IPS-20b (cell line): ENCODE measurements around the gene CLASP1.

Experiments
- H3K27ac ChIP-seq: one replicate; pipeline ENCODE4 v1.5.1; 2013; ENCODE audit warnings: low read length
- H3K27me3 ChIP-seq: 2 replicates; pipeline ENCODE4 v1.6.1; 2013; ENCODE audit warnings: mild to moderate bottlenecking, low read length, inconsistent platforms; ENCODE audit not compliant: insufficient read depth
- H3K36me3 ChIP-seq: 2 replicates; pipeline ENCODE4 v1.6.1; 2013; ENCODE audit warnings: low read depth, mild to moderate bottlenecking, inconsistent platforms, low read length, moderate library complexity; ENCODE audit not compliant: insufficient read depth
- H3K4me1 ChIP-seq: 2 replicates; pipeline ENCODE4 v1.6.1; 2013; ENCODE audit warnings: mild to moderate bottlenecking, control low read depth, inconsistent platforms, low read length, moderate library complexity; ENCODE audit not compliant: insufficient read depth
- H3K4me3 ChIP-seq: 2 replicates; pipeline ENCODE4 v1.5.1; 2013; ENCODE audit warnings: mild to moderate bottlenecking, low read length, inconsistent platforms
- H3K9ac ChIP-seq: 2 replicates; pipeline ENCODE4 v1.6.1; 2013; ENCODE audit warnings: low read depth, mild to moderate bottlenecking, inconsistent platforms, low read length, moderate library complexity
- H3K9me3 ChIP-seq: 2 replicates; pipeline ENCODE4 v1.6.1; 2013; ENCODE audit warnings: mild to moderate bottlenecking, low read depth, low read length, inconsistent platforms; ENCODE audit not compliant: insufficient read depth

The CLASP1 gene

GRCh38 chr2:121359716-121360565 lies 289.3 kb downstream of the CLASP1 start:
- Histone ChIP-seq H3K27me3 (no peaks in the 10 kb centered on the region), H3K36me3 (peaks cover 77% of the 10 kb centered on the region), H3K27ac (no peak overlapping the region), H3K9me3 (no peaks in the 10 kb centered on the region), H3K9ac (no peak overlapping the region), H3K4me1 (no peaks in the 10 kb centered on the region), H3K4me3 (no peak overlapping the region)

GRCh38 chr2:121359170-121359569 lies 290.1 kb downstream of the CLASP1 start:
- no peak overlapping the region for H3K9ac ChIP-seq
- no peaks in the 10 kb centered on the region for H3K27me3 ChIP-seq
- no peak overlapping the region for H3K27ac ChIP-seq
- peaks cover 77% of the 10 kb centered on the region for H3K36me3 ChIP-seq
- H3K4me1 ChIP-seq, result no peaks in the 10 kb centered on the region
- H3K9me3 ChIP-seq, result no peaks in the 10 kb centered on the region
- no peak overlapping the region for H3K4me3 ChIP-seq

DNA sequence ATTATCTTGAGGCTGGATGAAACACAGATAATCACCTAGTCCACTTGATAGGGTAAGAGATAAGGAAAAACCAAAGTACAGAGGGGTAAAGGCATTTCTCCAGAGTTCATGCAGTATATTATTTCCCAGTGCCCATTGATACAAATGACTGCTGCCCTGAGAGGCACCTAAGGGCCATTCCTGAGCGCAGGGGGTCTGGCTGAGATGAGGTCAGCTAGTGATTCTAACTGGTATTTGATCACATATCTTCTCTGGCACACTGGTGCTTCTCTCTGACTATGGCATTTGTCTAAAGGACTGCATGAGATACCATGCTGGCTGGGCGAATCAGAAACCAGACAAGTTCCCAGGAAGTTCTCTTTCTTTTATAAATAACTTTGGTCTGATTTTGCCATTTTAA lies 291.0 kb downstream of the CLASP1 start:
- H3K36me3 ChIP-seq, result peaks cover 78% of the 10 kb centered on the region
- H3K9me3 ChIP-seq, result no peaks in the 10 kb centered on the region
- H3K27me3 ChIP-seq, result no peaks in the 10 kb centered on the region
- H3K9ac ChIP-seq, result no peak overlapping the region
- no peak overlapping the region for H3K4me3 ChIP-seq
- H3K27ac ChIP-seq, result no peak overlapping the region
- H3K4me1 ChIP-seq, result no peaks in the 10 kb centered on the region

- Histone ChIP-seq H3K27me3 (no peaks in the 10 kb centered on the region), H3K27ac (no peak overlapping the region), H3K9me3 (no peaks in the 10 kb centered on the region), H3K4me1 (no peaks in the 10 kb centered on the region), H3K36me3 (peaks cover 78% of the 10 kb centered on the region), H3K4me3 (no peak overlapping the region), H3K9ac (no peak overlapping the region)
These were observed 293.1 kb downstream of the CLASP1 start for GRCh38 chr2:121356058-121356640.

GRCh38 chr2:121355488-121355887 lies 293.8 kb downstream of the CLASP1 start:
- Histone ChIP-seq H3K36me3 (peaks cover 80% of the 10 kb centered on the region), H3K9ac (no peak overlapping the region), H3K27me3 (no peaks in the 10 kb centered on the region), H3K4me1 (no peaks in the 10 kb centered on the region), H3K27ac (no peak overlapping the region), H3K9me3 (no peaks in the 10 kb centered on the region), H3K4me3 (no peak overlapping the region)

DNA sequence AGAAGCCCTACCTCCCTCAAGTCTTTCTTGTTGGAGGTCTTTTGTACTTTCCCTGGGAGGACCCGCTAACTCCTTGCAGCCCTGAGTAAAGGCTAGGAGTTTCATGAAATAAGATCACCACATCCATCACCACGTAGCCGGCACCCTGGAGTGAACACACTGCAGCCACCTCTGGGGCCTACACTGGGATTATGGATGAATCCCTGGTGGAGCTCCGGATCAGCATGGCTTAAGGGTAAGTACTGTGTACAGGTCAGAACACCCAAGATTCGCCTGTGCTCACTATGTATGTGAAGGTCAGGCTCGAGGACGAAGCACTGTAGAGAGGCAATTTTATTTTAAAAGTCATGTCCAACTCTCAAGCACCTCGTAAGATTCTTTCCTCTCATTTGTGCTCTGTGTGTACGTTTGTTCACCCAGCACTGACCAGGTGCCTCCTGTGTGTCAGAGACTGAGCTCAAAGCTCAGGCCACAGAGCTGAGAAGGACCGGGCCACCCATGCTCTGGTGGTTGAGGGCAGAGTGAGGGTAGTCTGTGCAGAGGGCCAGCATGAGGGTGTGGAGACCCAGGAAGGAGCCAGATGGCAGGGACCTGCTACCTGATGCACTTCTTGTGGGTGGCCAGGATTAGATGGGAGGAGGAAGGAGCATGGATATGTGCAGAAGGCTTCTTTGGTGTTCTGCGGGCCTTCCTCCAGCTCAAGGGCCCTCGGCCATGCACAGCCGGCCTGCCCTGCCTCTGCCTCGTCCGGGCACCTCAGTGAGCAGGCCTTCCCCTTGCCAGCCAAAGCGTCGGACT lies 297.5 kb downstream of the CLASP1 start:
- Histone ChIP-seq H3K9me3 (no peaks in the 10 kb centered on the region), H3K27me3 (no peaks in the 10 kb centered on the region), H3K4me1 (no peaks in the 10 kb centered on the region), H3K27ac (no peak overlapping the region), H3K36me3 (peaks cover 90% of the 10 kb centered on the region), H3K4me3 (no peak overlapping the region), H3K9ac (no peak overlapping the region)

GRCh38 chr2:121350890-121351289 lies 298.4 kb downstream of the CLASP1 start:
- Histone ChIP-seq H3K36me3 (peaks cover 93% of the 10 kb centered on the region), H3K27ac (no peak overlapping the region)

GRCh38 chr2:121350402-121350775 lies 298.9 kb downstream of the CLASP1 start:
- Histone ChIP-seq H3K9me3 (no peaks in the 10 kb centered on the region), H3K27ac (no peak overlapping the region), H3K36me3 (peaks cover 93% of the 10 kb centered on the region), H3K27me3 (no peaks in the 10 kb centered on the region), H3K4me1 (no peaks in the 10 kb centered on the region), H3K9ac (no peak overlapping the region), H3K4me3 (no peak overlapping the region)

More at GRCh38 chr2:121350890-121351289, 298.4 kb downstream of the CLASP1 start:
- Histone ChIP-seq H3K4me1 (no peaks in the 10 kb centered on the region), H3K27me3 (no peaks in the 10 kb centered on the region), H3K9ac (no peak overlapping the region), H3K4me3 (no peak overlapping the region), H3K9me3 (no peaks in the 10 kb centered on the region)

DNA sequence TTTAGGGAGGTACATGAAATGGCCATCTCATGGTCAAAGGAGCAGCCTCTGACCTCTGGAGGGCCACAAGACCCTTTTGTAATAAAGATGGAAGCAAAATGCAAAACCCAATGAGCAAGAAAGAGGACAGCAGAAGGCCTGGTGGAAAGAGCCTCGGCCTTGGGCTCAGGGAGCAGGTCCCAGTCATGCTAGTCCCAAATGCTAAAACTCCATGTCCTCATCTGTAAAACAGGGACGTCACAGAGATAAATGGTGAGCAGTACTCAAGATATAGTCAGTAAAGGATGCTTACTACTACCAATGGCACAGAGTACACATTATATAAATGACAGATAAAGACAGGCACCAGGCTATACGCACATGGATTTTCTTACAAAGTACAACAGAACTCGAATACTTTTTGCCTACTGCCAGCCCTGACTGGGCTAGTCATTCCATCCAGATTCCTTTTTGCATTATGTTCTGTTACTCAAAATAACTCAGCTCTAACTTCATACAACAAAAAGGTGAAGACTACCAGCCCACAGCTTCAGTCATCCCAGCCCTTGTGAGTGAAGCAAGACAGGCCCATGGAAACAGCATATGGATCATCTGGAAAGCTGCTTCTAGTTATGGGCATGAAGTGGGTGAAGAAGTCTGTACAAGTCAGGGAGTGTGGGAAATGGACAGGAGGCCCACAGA lies 299.4 kb downstream of the CLASP1 start:
- Histone ChIP-seq H3K4me3 (no peak overlapping the region), H3K36me3 (peaks cover 94% of the 10 kb centered on the region), H3K27me3 (no peaks in the 10 kb centered on the region), H3K27ac (no peak overlapping the region), H3K9ac (no peak overlapping the region), H3K4me1 (no peaks in the 10 kb centered on the region), H3K9me3 (no peaks in the 10 kb centered on the region)

GRCh38 chr2:121348128-121348740 lies 301.0 kb downstream of the CLASP1 start:
- Histone ChIP-seq H3K9ac (no peak overlapping the region), H3K9me3 (no peaks in the 10 kb centered on the region), H3K27ac (no peak overlapping the region), H3K4me1 (no peaks in the 10 kb centered on the region), H3K36me3 (peaks cover 85% of the 10 kb centered on the region), H3K27me3 (no peaks in the 10 kb centered on the region), H3K4me3 (no peak overlapping the region)

DNA sequence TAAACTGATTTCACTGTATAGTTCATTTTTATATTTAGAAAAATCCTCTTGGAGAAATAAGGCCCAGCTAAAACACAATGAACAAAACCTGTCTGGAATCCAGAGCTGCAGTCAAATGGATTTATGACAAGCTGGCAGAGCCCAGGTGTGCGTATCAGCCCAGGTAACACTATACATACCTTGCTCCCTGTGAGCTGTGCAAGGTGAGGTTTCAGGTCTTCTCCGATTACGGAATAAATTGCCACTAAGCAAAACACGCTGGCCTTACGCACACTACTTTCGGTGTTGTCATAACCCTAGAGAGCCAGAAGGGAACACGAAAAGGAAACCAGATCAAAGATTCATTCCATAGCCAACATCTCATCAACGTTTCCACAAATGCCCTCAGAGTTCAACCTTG lies 302.4 kb downstream of the CLASP1 start:
- Histone ChIP-seq H3K9ac (no peak overlapping the region), H3K9me3 (no peaks in the 10 kb centered on the region), H3K27me3 (no peaks in the 10 kb centered on the region), H3K4me1 (no peaks in the 10 kb centered on the region), H3K27ac (no peak overlapping the region), H3K4me3 (no peak overlapping the region), H3K36me3 (peaks cover 81% of the 10 kb centered on the region)
